ENCODE data around the gene KIRREL3.

KIRREL3 gene

DNA sequence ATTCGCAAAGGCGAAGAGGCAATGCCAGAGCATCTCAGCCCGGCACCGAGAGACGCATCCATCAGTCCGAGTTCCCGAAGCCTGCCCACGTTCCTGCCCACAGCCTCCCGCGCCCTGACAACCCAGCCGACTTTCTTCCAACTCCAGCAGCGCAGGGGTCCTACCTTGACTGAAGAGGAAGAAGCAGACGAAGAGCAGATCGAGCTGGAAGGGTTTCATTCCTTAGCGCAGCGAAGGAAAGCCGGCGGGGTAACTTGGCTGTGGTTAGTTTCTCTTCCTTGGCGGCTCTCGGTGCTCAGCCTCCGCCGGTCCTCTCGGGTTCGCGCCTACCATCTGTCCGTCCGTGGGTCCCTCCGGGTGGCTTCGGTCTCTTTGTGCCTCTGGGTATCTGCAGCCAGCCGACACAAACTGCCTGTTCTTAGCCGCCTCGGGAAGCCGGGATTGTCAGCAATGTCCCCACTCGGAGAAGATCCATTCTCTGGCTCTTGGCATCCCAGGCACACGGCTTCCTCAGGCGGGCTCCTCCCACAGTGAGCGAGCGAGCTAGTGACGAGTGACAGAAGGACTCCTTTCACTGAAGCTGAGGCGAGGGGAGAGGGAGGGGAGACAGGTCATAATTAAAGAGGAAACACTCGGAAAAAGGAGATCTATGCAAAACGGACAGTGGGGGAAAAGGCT lies at the start of gene KIRREL3:
KIRREL3 (minus strand) TSS at position 480 of the 678 bp plus-strand sequence.
- DNase-seq (ENCODE audit: low read depth) = peak; percentile 68

DNA sequence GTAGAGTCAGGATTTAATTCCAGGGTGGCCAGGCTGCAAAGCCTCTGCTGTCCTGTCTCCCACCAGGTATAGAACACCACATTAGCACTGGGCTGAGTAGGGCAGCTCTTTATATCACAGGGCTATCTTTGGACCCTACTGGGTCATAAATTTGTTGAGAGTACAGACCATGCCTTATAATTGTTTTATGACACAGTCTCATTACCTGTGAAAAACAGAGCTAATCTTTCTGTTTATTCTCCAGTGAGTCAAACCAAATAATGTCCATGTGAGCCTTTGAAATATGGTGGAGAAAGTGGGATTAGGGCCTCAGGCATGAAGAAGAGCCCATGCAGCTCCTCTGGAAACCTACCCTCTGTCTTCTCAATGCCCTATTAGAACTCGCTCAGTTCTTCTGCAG lies 49.6 kb upstream of the KIRREL3 start:
- DNase-seq (ENCODE audit: low read depth) = no peak

DNA sequence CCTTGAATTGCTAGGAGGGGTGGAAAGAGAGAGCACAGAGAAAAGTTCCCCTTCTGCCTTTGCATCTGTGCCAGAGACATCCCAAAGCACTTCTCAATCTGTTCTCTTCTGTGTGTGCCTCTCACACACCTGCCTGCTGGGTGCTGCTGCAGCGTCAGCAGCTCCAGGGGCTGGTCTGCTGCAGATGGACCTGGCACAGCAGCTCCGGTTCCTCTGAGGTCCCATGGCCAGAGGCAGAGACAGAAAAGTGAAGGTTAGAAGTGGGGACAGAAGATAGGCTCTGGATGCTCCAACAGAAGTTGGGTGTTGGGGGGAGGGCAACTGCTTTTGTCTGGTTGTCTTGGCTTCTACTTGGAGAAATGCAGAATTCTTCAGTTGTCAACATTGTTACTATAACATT lies 48.9 kb upstream of the KIRREL3 start:
- DNase-seq (ENCODE audit: low read depth) = no peak

DNA sequence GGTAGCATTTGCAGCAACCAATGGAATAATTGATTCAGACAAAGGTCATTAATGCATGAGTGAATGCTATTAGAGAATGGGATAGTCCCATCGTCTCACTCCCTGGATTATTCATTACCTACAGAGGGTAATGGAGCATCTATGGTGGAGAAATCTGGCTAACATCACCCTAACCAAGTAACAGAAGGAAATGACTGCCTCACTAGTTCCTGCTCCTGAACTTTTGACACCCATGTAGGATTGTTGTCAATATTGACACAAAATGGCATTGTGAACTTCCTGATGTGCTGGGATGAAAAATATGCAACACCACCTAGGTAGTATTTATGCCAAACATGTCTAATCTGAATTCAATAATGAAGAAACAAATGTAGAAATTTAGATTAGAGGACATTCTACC lies 44.0 kb upstream of the KIRREL3 start:
- no peak for DNase-seq (ENCODE audit: low read depth)

DNA sequence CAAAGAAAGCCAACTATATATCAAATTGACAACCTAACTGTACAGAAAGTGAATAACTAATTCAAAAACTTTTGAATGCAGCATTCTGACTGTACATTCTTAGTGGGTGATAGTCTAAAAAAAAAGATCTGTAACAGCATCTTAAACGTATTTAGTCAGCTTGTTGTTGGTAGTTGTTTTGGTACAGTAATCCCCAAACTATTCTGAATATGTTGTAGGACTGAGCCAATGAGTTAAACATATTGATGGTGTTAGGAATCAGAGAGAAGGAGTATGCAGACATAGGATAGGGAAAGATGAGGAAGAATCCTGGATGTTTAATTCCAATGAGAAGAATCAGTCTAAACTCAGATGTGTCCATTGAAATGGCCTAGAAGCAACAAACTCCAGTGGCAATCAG lies 41.9 kb upstream of the KIRREL3 start:
- peak; percentile 83 for DNase-seq (ENCODE audit: low read depth)

DNA sequence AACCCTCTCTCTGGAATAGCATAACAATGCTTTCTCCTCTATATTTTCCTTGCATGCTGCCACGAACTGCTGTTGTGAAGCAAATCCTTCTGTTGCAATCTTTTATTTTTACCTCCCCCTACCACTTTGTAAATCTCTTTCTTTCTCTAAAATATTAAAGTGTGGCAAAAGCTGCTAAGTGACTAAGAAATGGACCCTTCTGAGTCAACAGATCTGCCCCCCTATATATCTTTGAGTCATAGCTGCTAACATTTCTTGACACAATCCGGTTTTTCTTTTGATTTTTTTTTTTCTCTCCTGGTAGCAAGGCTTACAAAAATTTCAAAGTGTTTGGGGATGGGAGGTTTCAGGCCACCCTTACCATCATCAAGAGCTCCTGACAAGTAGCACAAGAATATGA lies 39.0 kb upstream of the KIRREL3 start:
- peak; percentile 17 for DNase-seq (ENCODE audit: low read depth)

DNA sequence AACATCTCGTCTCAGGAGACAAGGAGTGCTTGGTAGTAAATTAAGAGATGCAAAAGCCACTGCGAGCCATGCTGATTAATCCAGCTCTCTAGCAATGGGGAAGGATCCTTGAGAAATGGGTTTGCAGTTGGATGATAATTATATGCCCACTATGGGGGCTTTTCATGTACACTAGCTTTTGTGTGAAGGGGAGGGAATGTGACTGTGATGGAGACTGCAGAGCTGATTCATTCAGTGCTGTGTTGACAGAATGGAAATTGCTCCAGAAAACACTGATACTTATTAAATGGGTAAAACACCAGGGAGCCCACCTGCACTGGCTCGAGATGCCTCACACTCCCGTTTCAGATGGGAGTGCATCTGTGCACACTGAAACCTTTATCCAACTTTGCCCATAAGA lies 37.0 kb upstream of the KIRREL3 start:
- DNase-seq (ENCODE audit: low read depth) = no peak

DNA sequence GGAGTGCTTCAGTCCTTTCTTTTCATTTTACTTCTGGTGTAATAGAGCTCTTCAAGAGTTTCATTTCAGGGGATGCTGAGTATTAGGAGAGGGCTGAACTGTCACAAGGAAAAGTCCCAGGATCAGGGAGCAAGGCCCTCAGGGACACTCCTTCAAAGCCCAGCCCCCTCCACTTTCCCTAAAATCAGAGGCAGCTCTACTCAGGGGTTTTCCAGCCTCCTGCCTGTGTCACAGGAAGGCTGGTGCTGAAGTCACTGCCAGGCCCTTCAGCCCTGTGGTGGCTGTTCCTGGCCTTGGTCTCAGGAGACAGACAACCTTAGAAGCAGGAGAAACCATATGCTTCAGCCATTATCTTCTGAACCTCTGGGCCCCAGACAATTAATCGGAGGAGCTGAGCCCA lies 36.4 kb upstream of the KIRREL3 start:
- no peak for DNase-seq (ENCODE audit: low read depth)

DNA sequence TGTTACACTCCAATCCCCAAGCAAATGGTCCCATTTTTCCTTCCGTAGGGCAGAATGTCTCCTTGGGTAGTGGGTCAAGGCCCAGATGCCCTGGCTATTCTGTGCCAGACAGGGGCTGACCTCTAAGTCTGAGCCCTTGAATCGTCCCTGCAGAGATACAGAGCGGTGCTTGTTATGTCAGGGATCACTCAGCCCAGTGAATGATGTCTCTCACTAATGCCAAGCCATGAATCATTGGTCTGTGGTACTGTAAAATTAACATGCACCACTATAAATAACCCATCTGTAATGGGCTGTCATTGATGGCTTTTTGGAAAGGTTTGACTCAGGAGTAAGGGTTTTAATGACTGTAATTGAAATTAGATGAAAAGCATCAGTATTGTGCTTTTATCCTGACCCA lies 35.3 kb upstream of the KIRREL3 start:
- DNase-seq (ENCODE audit: low read depth) = no peak

DNA sequence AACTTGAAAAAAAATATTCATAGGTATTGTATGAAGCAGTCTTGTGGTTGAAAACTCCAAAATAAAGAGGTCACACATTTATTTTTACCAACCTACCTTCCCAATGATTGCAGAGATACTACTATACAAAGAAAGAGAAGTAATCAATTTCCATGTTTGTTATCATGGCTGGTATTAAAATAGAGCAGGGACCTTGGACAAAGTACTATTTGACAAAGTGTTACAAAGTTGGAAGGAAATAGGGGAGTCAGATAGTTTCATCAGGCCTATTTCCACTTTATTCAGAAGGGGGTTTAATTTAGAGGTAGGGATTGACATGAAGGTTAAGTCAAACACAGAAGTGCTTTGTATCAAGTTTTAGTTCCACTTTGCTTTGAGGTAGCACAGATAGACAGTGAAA lies 34.4 kb upstream of the KIRREL3 start:
- DNase-seq (ENCODE audit: low read depth) = no peak

DNA sequence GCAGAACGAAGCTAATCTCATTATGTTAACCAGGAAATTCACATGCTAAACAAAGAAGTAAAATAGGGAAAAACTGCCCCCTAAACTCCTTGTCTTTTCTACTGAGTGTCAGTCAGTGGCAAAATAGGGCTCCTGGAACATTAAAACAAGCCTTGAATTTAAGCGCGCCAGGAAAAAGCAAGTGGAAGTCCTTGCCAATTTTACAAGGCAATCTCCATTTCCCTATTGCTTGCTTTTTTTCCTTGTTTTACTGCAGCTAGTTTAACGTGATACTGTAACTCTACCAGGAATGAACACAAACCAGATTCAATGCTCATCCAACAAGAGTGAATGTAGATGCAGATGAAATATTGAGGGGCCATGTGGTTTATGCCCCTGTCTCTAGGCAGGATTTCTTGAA lies 28.1 kb upstream of the KIRREL3 start:
- no peak for DNase-seq (ENCODE audit: low read depth)

DNA sequence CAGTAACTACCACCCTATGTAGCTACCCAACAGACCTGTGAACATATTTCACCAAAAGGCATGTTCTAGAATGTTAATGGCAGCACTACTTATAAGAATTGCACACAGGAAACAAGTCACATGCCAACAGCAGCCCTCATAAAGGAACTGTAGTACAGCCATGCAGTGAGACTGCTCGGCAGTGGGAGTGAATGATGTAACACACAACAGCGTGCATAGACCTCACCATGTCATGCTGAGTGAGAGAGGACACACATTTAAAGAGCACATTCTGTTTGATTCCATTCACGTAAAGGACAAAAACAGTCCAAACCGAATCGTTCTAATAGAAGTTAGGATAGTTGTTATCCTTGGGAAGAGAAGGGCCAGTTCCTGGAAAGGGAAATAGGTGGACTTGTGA lies 27.2 kb upstream of the KIRREL3 start:
- no peak for DNase-seq (ENCODE audit: low read depth)

DNA sequence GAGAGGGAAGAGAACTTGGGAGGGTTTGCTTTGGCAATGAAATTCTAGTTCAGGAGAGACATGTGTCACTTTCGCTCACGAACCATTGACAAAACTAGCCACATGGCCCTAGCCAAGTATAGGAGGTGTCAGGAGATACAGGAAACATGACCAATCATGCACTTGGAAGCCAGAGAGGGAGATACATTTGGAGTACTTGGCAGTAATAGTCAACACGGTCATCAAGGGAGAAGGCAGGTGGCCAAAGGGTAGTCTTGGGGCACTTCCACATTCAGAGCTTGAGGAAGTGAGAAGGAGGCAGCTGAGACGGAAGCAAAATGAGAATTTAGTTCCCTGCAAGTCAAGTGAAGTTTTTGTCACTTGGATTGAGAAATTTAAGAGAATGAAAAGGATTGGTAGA lies 26.4 kb upstream of the KIRREL3 start:
- no peak for DNase-seq (ENCODE audit: low read depth)

DNA sequence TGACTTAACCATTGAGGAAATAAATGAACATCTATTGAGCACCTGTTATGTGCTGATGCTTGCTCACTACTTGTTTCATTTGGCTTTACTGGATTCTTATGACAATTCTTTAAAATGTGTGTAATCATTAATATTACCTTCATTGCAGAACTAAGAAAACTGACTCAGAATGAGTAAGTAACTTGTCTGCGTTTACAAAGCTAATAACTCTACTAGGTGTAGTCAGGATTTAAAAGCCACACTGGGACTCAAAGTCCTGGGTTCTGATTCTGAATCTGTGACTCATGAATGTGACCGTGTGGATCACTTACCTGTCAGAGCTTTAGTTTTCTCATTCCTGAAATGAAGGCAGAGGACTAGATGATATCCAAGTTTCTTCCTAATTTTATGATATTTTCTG lies 23.4 kb upstream of the KIRREL3 start:
- DNase-seq (ENCODE audit: low read depth) = no peak

DNA sequence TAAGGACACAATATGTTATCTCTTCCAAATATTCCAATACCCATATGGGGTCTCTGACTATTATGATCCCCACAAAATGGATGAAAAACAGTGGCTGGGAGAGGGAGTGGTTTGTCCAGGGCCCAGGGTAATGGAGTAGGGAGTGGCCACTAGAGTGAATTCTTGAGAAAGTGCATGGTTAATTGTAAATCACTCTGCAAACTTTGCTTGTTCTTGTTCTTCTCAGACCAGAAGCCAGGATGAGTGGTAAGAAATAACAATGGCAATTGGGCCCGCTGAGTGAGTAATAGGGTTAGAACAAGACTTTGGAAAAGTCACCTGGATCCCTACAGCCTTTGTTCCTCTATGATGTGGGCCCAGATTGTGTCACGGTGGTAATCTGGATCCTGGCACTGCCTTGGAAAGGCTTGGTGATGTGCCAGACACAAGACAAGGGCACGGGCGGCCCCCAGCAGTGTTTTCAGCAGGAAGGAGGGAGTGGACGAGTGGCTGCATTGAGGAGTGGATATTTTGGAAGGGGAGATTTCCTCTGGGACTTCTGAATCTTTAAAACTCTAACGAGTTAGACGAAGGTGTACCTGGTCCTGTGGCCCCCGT lies 18.2 kb upstream of the KIRREL3 start:
- no peak for DNase-seq (ENCODE audit: low read depth)

DNA sequence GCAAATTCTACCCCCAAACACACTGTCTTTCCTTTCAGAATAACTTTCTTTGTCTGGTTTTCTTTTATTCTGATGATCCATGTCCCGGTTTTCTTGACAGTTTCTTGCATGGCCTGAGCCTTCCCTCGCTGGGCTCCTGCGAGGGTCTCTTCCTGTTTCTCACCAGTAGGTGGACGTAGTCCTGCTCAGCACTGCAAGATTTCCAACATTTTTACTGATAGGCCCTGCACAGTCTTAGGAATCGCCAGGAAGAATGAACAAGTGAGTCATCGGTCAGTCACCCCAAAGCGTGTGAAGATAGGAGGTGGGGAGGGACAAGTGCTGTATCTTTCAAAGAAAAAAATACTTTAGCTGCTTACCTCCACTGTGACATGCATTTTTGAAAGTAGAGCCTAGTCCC lies 16.9 kb upstream of the KIRREL3 start:
- DNase-seq (ENCODE audit: low read depth) = peak; percentile 92

DNA sequence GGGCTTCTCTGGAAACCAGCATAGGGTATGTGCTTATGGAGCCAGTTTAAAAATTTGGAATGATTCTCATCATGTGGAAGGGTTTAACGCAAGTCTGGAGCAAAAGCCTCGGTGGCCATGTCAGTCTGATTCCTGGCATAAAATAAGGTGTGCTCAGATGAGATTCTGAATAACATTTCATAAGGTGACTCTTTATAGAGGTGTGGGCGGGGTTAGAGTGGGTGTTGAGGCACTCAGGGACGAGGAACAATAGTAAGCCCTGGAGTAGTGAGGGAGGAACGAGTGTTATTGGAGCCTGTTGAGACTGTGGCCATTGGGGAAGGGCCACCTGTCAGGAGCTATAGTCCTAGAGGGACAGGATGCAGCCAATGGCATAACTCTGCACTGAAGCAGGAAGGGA lies 13.0 kb upstream of the KIRREL3 start:
- DNase-seq (ENCODE audit: low read depth) = no peak

DNA sequence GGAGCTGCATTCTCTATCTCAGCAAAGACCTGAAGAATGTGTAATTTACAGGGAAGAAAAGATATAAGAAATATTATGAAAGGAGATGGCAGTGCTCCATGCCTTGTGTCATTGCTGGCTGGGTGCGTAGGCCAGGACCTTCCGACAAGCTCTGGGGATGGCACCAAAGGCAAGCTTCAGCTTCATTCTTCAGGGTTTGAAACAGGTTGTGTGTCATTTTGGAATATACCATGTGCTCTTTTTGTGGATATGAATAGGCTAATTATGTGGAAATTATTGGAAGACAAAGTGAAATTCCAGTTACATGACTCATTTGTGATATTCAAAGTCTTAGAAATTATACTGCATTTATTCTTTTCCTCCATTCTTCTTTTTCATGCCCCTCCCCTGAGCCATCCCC lies 5.7 kb upstream of the KIRREL3 start:
- peak; percentile 41 for DNase-seq (ENCODE audit: low read depth)

DNA sequence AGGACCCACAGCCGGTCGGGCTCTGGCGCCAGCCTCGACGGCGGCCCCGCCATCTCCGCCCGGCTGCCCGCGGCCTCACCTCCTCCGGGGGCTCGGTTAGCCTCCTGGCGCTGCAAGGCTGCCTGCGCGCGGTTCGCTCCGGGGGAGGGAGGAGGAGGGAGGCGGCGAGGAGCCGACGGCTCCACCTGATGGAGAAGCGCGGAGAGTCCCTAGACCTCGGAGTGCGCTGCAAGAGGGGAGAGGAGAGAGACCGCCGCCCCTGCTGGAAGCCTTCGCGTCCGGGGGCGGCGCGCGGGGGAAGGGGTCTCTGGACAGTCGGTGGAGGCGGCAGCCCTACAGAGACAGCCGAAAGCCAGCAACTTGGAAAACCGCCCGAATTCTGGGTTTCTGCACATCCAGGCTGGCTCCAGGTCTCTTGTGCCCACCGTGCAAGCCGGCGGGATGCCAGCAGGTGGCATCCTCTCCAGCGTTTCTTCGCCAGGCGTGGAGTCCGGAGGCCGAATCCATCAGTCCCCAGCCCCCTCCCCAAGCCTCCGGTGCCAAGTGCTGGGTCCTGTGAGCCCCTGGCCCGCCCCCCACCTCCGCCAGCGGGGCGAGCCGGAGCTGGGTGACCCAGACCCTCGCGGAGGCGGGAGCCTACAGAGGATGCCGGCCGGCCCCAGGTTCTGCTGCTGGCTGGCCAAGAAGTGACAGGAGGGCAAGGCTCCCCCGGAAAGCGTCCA lies 2.9 kb upstream of the KIRREL3 start:
- DNase-seq (ENCODE audit: low read depth) = peak; percentile 69

DNA sequence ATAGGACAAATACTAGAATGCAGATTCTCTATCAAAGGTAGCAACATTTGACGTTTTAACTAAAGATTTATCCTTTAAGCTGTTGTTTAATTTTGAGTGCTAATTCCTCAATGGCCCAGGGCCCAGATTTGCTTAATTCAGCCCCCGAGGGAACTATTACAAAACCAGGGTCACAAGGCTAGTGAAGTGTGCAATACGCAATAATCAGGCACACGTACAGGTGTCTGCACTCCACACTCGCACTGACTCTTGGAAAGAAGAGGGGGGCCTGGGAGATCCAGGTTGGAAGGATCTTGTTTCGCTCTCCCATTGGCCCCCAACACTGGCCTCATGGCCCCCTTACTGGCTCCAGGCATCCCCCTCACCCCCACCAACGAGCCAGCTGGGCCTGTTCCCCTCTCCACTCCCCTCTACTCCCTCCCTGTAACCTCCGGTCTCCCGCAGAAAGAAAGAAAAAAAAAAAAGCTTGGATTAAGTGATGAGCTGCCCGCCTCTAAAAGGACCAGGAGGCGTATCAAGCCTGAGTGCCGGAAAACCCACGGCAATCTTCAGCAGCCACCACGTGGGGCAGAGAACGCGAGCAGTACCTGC lies 2.2 kb upstream of the KIRREL3 start:
- no peak for DNase-seq (ENCODE audit: low read depth)

DNA sequence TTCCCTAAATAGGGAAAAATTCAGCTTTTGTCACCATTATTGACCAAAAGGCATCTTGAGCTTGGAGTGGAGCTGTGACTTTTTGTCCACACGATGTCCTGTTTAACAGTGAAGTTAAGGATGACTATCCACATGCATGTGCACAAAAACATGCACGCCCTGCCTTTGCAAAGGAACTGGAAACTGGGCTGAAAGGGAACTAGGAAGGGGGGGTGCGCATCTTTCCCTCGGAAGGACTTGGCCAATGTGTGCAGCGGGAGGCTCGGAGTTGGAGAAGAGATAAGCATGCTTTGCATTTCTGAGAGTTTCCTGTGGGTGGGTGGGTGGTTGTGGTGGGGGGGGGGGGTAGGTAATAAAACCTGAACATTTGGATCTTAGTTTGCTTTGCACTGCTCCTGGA lies 411 bp upstream of the KIRREL3 start:
- peak; percentile 54 for DNase-seq (ENCODE audit: low read depth)

DNA sequence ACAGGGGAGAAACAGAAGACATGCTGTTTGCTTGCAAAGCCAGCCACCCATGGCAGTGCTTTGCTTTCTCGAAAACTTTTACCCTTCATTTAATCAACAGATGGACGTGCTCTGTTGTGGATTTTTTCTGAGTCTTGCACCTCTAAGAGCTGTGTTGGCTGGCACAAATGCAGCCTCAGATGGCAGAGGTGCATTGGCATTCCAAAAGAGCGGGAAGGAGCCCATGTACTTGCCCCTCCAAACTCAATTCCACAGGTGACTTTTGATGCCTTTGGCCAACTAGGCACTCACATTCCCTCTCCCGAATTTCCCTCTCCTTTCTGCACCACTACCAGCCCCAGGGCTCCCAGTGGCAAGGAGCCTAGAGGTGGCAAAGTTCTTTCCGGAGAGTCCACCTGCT lies 1.2 kb downstream of the KIRREL3 start:
- no peak for DNase-seq (ENCODE audit: low read depth)

DNA sequence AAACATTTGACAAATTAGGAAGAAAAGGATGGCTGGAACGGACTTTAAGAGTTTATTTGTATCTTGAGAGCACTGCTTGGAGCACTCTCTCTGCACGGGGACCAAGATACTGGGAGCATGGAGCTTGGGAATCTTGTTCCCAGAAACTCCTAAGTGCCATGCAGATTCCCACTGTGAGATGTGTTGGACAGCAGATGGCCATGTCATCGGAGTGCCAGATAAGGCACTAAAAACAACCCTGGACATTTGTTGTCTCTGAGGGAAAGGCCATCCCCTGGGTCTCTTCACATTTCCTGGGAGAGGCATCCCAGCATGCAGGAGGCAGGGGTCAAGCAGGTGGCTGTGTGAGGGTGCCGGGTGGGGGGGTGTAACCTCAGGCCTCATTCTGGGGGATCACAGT lies 2.9 kb downstream of the KIRREL3 start:
- DNase-seq (ENCODE audit: low read depth) = peak; percentile 12
